Chondrocyte (in vitro differentiated cells): ENCODE data around the gene AKIP1. TPM values are rescaled to one million over a fixed set of nuclear protein-coding genes. Genes with fewer than 3 reads are reported as not detected.
A peak's percentile ranks its signal among the peaks of the same experiment; 100 is the strongest.

Source experiments
- DNase-seq: peaks from one replicate; pipeline ENCODE4 v3.0.0; 2021; ENCODE audit warnings: mixed read lengths, low spot score
- H3K27ac Mint-ChIP-seq: one replicate; pipeline ENCODE4 v1.8.0; 2021; ENCODE audit warnings: mild to moderate bottlenecking, moderate library complexity, mixed read lengths; ENCODE audit not compliant: unreplicated experiment
- H3K27me3 Mint-ChIP-seq: 2 replicates; pipeline ENCODE4 v1.8.0; 2021; ENCODE audit warnings: low read depth, mixed read lengths
- H3K36me3 Mint-ChIP-seq: 2 replicates; pipeline ENCODE4 v1.8.0; 2021; ENCODE audit warnings: low read depth, mixed read lengths
- H3K4me1 Mint-ChIP-seq: 2 replicates; pipeline ENCODE4 v1.8.0; 2021; ENCODE audit warnings: low read depth, mild to moderate bottlenecking, mixed read lengths
- H3K4me3 Mint-ChIP-seq: one replicate; pipeline ENCODE4 v1.8.0; 2021; ENCODE audit warnings: mild to moderate bottlenecking, moderate library complexity, mixed read lengths; ENCODE audit not compliant: unreplicated experiment
- H3K9me3 Mint-ChIP-seq: 2 replicates; pipeline ENCODE4 v1.8.0; 2021; ENCODE audit warnings: low read depth, mixed read lengths
- total RNA-seq: library from RNA; stranded (reverse); gene quantifications from 3 replicates; pipeline ENCODE4 v1.2.1, GENCODE V29; 2021
- TF ChIP-seq, protein P1 (sequence below): fragments of 200-600 bp; sonication (generic); IDR thresholded peaks from 2 replicates; pipeline ENCODE4 v1.5.0; 2021; ENCODE audit warnings: antibody characterized with exemption, mild to moderate bottlenecking, moderate library complexity

Gene AKIP1
- total RNA-seq, 1 donor from 2014 or later: 30.1 TPM

DNA sequence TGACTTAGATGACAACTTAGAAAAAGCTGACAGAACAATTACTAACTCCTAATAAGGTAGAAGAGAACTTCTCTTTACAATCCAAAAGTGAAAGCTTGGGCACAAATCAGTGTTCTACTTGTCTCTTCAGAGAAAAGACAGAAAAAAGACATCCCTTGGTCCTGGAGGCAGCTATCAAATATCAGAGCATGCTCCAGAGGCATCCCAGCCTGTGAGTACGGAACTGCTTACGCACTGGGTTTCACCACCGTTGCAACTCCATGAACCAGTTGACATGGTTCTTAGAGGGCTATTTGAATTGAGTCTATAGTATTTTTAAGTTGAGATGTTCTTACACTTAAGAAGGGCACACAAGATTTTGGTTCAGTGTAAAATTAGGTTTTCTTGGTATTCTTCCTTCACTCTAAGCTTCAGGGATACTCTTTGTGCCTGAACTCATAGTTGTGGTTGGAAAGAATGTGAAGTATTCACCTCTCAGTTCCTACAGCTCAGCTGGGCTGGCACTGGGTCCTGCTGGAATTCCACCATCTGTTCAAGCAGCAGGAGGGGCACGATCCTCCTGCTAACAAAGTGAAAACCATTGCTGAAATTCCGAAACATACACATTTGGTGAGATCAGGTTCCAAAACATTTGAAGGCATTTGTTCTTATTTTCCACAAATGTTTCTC lies 6.3 kb downstream of the AKIP1 start:
- peak overlapping the region; percentile 44 for H3K4me3 Mint-ChIP-seq

DNA sequence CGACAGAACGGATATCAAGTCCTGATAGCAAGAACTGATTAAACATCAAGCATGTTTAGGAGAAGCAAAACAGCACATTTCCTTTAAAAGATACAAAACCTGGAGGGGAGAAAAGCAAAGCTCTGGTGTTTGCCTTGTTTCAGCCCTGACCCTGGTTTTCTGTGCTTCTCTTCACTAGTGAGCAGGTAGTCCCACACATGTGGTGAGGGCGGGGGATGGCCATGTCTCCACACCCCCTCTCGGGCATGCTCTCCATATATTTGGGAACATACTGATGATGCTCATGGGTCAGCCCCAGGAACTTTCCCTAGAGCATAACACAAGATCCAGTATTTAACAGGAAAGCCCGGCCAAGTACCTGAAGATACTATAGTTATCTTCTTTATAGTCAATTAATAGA lies 11.7 kb downstream of the AKIP1 start:
- no peak for DNase-seq
- Mint-ChIP-seq H3K9me3 (no peaks in the 10 kb centered on the region), H3K4me1 (peaks cover 13% of the 10 kb centered on the region), H3K27me3 (no peaks in the 10 kb centered on the region), H3K36me3 (peaks cover 10% of the 10 kb centered on the region), H3K4me3 (no peak overlapping the region), H3K27ac (no peak overlapping the region)
- TF ChIP-seq, protein P1, sequence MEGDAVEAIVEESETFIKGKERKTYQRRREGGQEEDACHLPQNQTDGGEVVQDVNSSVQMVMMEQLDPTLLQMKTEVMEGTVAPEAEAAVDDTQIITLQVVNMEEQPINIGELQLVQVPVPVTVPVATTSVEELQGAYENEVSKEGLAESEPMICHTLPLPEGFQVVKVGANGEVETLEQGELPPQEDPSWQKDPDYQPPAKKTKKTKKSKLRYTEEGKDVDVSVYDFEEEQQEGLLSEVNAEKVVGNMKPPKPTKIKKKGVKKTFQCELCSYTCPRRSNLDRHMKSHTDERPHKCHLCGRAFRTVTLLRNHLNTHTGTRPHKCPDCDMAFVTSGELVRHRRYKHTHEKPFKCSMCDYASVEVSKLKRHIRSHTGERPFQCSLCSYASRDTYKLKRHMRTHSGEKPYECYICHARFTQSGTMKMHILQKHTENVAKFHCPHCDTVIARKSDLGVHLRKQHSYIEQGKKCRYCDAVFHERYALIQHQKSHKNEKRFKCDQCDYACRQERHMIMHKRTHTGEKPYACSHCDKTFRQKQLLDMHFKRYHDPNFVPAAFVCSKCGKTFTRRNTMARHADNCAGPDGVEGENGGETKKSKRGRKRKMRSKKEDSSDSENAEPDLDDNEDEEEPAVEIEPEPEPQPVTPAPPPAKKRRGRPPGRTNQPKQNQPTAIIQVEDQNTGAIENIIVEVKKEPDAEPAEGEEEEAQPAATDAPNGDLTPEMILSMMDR: no peak

More for the DNA sequence above, 6.3 kb downstream of the AKIP1 start:
- Mint-ChIP-seq H3K36me3 (peaks cover 7% of the 10 kb centered on the region), H3K9me3 (no peaks in the 10 kb centered on the region), H3K27me3 (no peaks in the 10 kb centered on the region), H3K4me1 (peaks cover 59% of the 10 kb centered on the region), H3K27ac (peak overlapping the region; percentile 95)
- DNase-seq: no peak
- TF ChIP-seq, protein P1: peak; percentile 38

DNA sequence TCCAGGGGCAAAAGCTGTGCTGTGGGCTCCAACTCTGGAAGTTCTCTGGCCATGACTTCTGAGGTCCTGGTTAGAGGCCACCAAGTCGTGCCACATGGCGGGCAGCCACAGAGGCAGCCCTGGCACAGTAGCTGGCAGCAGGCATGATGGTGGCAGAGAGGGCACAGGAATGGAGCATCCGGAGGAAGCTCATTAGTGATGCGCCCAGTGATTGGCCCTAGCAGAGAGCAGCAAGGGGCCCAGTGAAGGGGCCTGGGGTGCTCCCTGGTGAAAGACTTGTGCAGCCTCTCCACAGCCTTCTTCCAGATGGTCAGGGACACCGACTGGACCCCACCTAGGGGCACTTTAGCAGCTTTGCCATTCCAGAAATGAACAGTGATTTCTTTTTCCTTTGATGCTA lies 14.7 kb downstream of the AKIP1 start:
- no peaks in the 10 kb centered on the region for H3K9me3 Mint-ChIP-seq
- H3K27me3 Mint-ChIP-seq: no peaks in the 10 kb centered on the region
- H3K36me3 Mint-ChIP-seq: peaks cover 8% of the 10 kb centered on the region
- H3K4me1 Mint-ChIP-seq: no peaks in the 10 kb centered on the region
- H3K4me3 Mint-ChIP-seq: no peak overlapping the region
- TF ChIP-seq, protein P1: no peak
- H3K27ac Mint-ChIP-seq: no peak overlapping the region
- no peak for DNase-seq

DNA sequence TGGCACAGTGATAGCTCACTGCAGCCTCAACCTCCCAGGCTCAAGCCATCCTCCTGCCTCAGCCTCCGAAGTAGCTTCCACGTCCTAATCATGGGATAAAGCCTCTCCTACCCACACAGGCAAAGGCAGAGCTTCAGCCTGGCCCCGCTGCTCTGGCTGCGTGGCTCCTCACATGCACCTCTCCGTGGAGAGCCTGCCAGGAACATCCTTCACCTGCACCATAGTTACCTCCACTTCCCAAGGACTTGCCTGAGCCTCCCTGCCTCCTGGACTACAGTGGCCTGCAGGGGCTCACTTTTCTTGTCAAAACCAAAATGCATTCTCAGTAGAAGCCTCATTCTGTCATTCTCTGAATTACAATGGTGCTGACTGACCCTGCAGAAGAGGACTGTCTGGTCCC lies 15.2 kb downstream of the AKIP1 start:
- no peak for DNase-seq
- no peak overlapping the region for H3K27ac Mint-ChIP-seq
- TF ChIP-seq, protein P1: no peak
- H3K9me3 Mint-ChIP-seq: no peaks in the 10 kb centered on the region
- H3K4me3 Mint-ChIP-seq: no peak overlapping the region
- no peaks in the 10 kb centered on the region for H3K4me1 Mint-ChIP-seq
- H3K36me3 Mint-ChIP-seq: peaks cover 8% of the 10 kb centered on the region
- no peaks in the 10 kb centered on the region for H3K27me3 Mint-ChIP-seq

DNA sequence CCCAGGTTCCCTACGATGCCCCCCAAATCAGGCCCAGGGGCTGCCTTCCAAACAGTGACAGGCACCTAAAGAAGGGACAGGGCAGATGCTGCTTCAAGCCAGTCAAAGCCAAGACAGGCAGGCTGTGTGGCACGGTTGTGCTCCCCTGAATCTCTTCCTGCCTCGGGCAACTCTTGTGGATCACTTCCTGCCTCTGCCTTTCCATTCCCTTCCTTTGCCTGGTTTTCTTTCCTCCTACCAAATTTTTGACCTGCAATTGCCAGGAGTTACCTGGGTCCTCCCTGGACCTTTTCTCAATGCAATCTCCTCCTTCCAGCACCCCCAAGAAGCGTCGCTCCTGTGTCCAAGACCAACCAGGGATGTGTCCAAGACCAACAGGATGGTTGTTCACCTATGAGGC lies 16.2 kb downstream of the AKIP1 start:
- H3K27ac Mint-ChIP-seq: no peak overlapping the region
- H3K4me3 Mint-ChIP-seq: no peak overlapping the region
- no peaks in the 10 kb centered on the region for H3K27me3 Mint-ChIP-seq
- H3K4me1 Mint-ChIP-seq: no peaks in the 10 kb centered on the region
- no peaks in the 10 kb centered on the region for H3K9me3 Mint-ChIP-seq
- peaks cover 3% of the 10 kb centered on the region for H3K36me3 Mint-ChIP-seq
- DNase-seq: no peak
- TF ChIP-seq, protein P1: no peak
